ENCODE data around the gene STAB1. TPM values are rescaled to one million over a fixed set of nuclear protein-coding genes. Genes with fewer than 3 reads are reported as not detected.

Gene STAB1
- total and polyA plus RNA-seq, 2 of the 13 experiments (the other 11 are each of a cell fraction or from before 2014, with no cell fraction given), result 0.09 to 0.34 TPM

DNA sequence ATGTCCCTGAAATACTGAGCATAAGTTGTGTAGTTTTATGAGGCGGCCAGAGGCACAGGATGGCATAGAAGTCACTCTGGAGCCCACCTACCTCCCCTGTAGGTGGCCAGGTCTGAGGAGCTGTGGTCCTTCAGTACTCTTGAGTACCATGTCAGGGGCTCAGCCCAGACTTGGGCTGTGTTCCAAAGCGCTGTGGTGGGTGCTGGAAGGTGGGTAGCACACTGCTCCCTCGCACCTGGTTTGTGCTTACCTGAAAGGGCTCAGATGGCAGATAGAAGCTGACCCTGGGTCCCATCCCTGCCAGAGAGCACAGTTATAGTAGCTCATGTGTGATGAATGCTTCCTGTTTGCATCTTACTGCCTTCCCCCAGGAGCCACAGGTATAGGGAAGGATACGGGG, 24.2 kb upstream of the STAB1 start (continued):
- no peak for TF ChIP-seq ZEB1 (IDR thresholded peaks at IDR 0.05; ENCODE audit: insufficient replicate concordance, low read depth)
- TF ChIP-seq NFRKB (IDR thresholded peaks at IDR 0.05), result no peak
- no peak for TF ChIP-seq HNF4A (CRISPR knock-in tag; IDR thresholded peaks at IDR 0.05)
- TF ChIP-seq SRSF4 (IDR thresholded peaks at IDR 0.05; ENCODE audit: low read depth, low read length, poor library complexity, severe bottlenecking), result no peak

DNA sequence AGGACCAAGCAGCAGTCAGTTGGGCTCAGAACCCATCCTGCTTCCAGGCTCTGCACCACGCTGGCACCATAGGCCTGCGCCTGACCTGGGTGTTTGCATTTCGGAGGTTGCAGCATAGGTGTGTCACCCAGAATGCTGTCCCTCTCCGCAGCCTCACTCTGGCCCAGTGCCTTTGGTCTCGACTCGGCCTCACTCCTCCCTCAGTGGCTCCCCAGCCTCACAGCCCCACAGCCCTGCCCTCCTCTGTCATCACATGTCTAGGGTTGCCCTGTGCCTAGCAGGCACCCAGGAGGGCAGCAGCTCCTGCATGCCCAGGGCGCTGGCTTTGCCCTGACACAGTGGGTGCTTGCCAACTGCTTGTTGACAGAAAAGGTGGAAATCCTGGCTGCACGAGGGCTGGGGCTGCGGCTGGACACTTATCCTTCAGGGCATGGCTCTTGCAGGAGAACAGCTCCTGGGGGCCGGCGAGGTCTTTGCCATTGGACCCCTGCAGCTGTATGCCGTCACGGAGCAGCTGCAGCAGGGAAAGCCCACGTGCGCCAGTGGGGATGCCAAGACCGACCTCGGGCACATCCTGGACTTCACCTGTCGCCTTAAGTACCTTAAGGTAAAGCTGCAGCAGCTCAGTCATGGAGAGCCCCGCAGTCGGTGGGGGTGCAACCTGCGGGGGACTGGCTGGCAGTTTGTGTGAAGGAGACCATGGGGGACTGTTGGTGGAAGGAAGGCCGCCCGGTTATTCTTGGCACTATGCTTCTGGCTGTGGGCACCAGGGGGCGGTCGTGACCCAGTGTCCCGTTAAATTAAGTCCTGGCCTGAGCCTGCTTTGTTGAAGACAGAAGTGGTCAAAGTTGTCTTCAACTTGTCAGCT, 23.5 kb upstream of the STAB1 start:
- Histone ChIP-seq H3K4me1 (ENCODE audit: insufficient read depth, low read length) (peaks cover 5% of the 10 kb centered on the region; the same call in 1 of the 2 replicates), H3K9me3 (ENCODE audit: low read length) (no peaks in the 10 kb centered on the region), H4K20me1 (ENCODE audit: insufficient read depth, low read length) (0 out of 2 replicates have a peak, but pooled peaks cover 4% of the 10 kb centered on the region), H3K4me2 (ENCODE audit: low read depth, low read length) (no peak overlapping the region), H3K79me2 (ENCODE audit: insufficient read depth, low read length) (no peaks in the 10 kb centered on the region), H3K27me3 (ENCODE audit: control insufficient read depth in 1 of 2, insufficient read depth in 2 of 2, low read length in 2 of 2) (no peaks in the 10 kb centered on the region), H3K36me3 (replicated peaks in 1 of 2; ENCODE audit: control insufficient read depth in 1 of 2, insufficient read depth in 2 of 2, low read length in 2 of 2) (peaks cover 29 to 56% of the 10 kb centered on the region in 2 experiments), H3K27ac (ENCODE audit: extremely low read length, insufficient read depth, low read length) (no peak overlapping the region), H2AFZ (ENCODE audit: low read length) (no peak overlapping the region), H3K9ac (ENCODE audit: insufficient read depth, low read depth, low read length) (no peak overlapping the region), H3K4me3 (replicated peaks in 1 of 3; ENCODE audit: insufficient read depth in 1 of 3, low read depth in 2 of 3, low read length in 3 of 3) (no peak overlapping the region)
- ATAC-seq (peak; percentile 88), FAIRE-seq (peak; percentile 61), DNase-seq (ENCODE audit: low spot score) (no peak)
- ChIA-PET CTCF (ENCODE audit: low intra/inter-chr PET ratio, low total read pairs) (interaction anchor here (0.8 kb wide), 1 partner anchor 210 kb away, joined by 3 read pairs; no protein-coding TSS in a partner anchor), POLR2A (no interaction called here)
- BruUV-seq (replicated peaks), result no TSS peak
- intact Hi-C loops (cut with micrococcal nuclease; ENCODE audit: unreplicated experiment), result loop anchor here (1.0 to 5.0 kb wide), 2 partner anchors 61 to 211 kb away; partner anchors contain the start of gene NT5DC2
- in situ Hi-C loops (cut with HindIII; ENCODE audit: extremely low pct_ligation_motif_present, low pct_unique_long_range_greater_than_20kb), result no loop called here
- WGBS (ENCODE audit: low lambda C conversion rate), result 53% methylated on average over 7 of the region's 26 CpGs
- TF ChIP-seq ZNF124 (CRISPR knock-in tag; IDR thresholded peaks at IDR 0.05) (no peak), ZNF589 (CRISPR knock-in tag; conservative IDR thresholded peaks at IDR 0.05) (no peak), ZSCAN29 (CRISPR knock-in tag; conservative IDR thresholded peaks at IDR 0.05) (no peak), SAP130 (CRISPR knock-in tag; IDR thresholded peaks at IDR 0.05; ENCODE audit: low read depth) (peak; percentile 32; the same call in 1 of the 2 replicates), TEAD2 (CRISPR knock-in tag; IDR thresholded peaks at IDR 0.05) (no peak), NR3C1 (CRISPR knock-in tag; IDR thresholded peaks at IDR 0.05) (no peak), KDM5B (CRISPR knock-in tag; IDR thresholded peaks at IDR 0.05; ENCODE audit: borderline replicate concordance) (0 out of 2 replicates have a peak, but pooled peaks have one; percentile 45), ESRRA (CRISPR knock-in tag; IDR thresholded peaks at IDR 0.05; ENCODE audit: low read depth) (no peak), ZNF138 (CRISPR knock-in tag; IDR thresholded peaks at IDR 0.05; ENCODE audit: low read depth) (no peak), AGO2 (optimal IDR thresholded peaks at IDR 0.05; ENCODE audit: low read depth, low read length) (peak; percentile 55), CC2D1A (CRISPR knock-in tag; IDR thresholded peaks at IDR 0.05) (no peak), STAG1 (CRISPR knock-in tag; IDR thresholded peaks at IDR 0.05) (peak; percentile 84), HOXA3 (CRISPR knock-in tag; IDR thresholded peaks at IDR 0.05) (0 out of 2 replicates have a peak, but pooled peaks have one; percentile 27), KDM5A (IDR thresholded peaks at IDR 0.05; ENCODE audit: borderline replicate concordance, low read length) (no peak), ZNF34 (CRISPR knock-in tag; IDR thresholded peaks at IDR 0.05; ENCODE audit: borderline replicate concordance) (no peak), ZNF883 (CRISPR knock-in tag; IDR thresholded peaks at IDR 0.05; ENCODE audit: not compliant biosample characterization) (peak; percentile 45), ZNF7 (CRISPR knock-in tag; IDR thresholded peaks at IDR 0.05) (no peak), RFX5 (IDR thresholded peaks at IDR 0.05; ENCODE audit: low read depth, low read length) (no peak)
- TF ChIP-seq, protein P1, sequence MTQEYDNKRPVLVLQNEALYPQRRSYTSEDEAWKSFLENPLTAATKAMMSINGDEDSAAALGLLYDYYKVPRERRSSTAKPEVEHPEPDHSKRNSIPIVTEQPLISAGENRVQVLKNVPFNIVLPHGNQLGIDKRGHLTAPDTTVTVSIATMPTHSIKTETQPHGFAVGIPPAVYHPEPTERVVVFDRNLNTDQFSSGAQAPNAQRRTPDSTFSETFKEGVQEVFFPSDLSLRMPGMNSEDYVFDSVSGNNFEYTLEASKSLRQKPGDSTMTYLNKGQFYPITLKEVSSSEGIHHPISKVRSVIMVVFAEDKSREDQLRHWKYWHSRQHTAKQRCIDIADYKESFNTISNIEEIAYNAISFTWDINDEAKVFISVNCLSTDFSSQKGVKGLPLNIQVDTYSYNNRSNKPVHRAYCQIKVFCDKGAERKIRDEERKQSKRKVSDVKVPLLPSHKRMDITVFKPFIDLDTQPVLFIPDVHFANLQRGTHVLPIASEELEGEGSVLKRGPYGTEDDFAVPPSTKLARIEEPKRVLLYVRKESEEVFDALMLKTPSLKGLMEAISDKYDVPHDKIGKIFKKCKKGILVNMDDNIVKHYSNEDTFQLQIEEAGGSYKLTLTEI (CRISPR knock-in tag; conservative IDR thresholded peaks at IDR 0.05), result no peak

Measured in HepG2 (cell line).